Muscle of leg (tissue), 11 donors: ENCODE results near the gene ZKSCAN1. TPM values are rescaled to one million over a fixed set of nuclear protein-coding genes. Genes with fewer than 3 reads are reported as not detected.
"Not testable (repeated sequence)": the region's sequence is repeated elsewhere in the genome, so short reads cannot be mapped to it uniquely, and the experiment has no call there.

ENCODE experiments used
- DNase-seq: peaks from one replicate; pipeline ENCODE4 v3.0.0; 2013
- H3K27ac ChIP-seq: one replicate; pipeline ENCODE4 v1.5.1; 2013; ENCODE audit warnings: mild to moderate bottlenecking, low read length, control low read depth
- H3K27me3 ChIP-seq: one replicate; pipeline ENCODE4 v1.6.1; 2013; ENCODE audit warnings: low read length; ENCODE audit not compliant: control insufficient read depth, insufficient read depth
- H3K36me3 ChIP-seq: one replicate; pipeline ENCODE4 v1.6.1; 2013; ENCODE audit warnings: low read length; ENCODE audit not compliant: control insufficient read depth, insufficient read depth
- H3K4me1 ChIP-seq: one replicate; pipeline ENCODE4 v1.6.1; 2013; ENCODE audit warnings: low read length; ENCODE audit not compliant: control insufficient read depth, insufficient read depth
- H3K4me3 ChIP-seq: one replicate; pipeline ENCODE4 v1.5.1; 2013; ENCODE audit warnings: low read length, control low read depth
- H3K9me3 ChIP-seq: replicated peaks from 2 replicates; pipeline ENCODE4 v1.6.1; 2013; ENCODE audit warnings: low read depth, low read length; ENCODE audit not compliant: control insufficient read depth
- WGBS: methylation state at CpG from one replicate; pipeline ENCODE4 v1.1.5; 2013; ENCODE audit warnings: missing lambda C conversion rate; ENCODE audit not compliant: insufficient coverage; 5-methylcytosine and 5-hydroxymethylcytosine counted together
- polyA plus RNA-seq, 8 donors: library from polyadenylated mRNA; unstranded; fragments of 120-200 nt; gene quantifications; one replicate each; pipeline versions ENCODE4 v1.2.1 to v1.2.3, GENCODE V29; 2013; ENCODE audit warnings: inconsistent platforms in 1 of 8, low replicate concordance in 1 of 8; ENCODE audit not compliant: insufficient read length in 8 of 8, insufficient read depth in 1 of 8
- total RNA-seq: library from RNA; stranded (reverse); fragments of 120-200 nt; gene quantifications from one replicate; pipeline ENCODE4 v1.2.4, GENCODE V29; 2013

Gene ZKSCAN1
- total and polyA plus RNA-seq, 9 donors, result 20.6 to 48.2 (median 28.0) TPM

DNA sequence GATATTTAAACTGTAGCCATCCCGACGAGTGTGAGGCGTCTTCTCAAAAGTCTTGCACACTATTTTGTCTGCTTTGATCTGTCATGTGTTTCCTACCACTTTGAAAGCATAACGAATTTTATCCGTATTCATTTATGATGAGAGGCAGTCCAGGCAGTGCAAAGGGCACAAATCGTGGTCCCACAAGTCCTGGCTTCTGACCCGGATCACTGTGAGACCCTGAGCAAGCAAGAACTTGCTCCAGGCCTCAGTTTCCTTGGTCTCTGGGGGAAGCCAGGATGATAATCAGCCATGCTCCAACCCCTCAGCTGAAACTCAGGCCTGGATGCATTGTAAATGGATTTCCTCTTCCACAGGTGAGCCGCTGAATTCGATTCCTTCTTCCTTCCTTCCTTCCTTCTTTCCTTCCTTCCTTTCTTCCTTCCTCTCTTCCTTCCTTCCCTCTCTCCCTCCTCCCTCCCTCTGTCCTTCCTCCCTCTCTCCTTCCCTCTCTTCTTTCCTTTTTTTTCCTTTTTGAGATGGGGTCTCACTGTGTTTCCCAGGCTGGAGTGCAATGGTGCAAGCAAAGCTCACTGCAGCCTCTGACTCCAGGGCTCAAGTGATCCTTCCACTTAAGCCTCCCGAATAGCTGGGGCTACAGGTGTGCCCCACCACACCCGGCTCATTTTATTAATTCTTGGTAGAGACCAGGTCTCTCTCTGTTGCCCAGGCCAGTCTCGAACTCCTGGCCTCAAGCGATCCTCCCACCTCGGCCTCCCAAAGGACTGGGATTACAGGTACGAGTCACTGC is 18.4 kb upstream of the ZKSCAN1 start:
- Histone ChIP-seq H3K4me1 (peaks cover 10% of the 10 kb centered on the region), H3K9me3 (no peaks in the 10 kb centered on the region), H3K27ac (peak overlapping the region; percentile 88), H3K27me3 (no peaks in the 10 kb centered on the region), H3K36me3 (no peaks in the 10 kb centered on the region), H3K4me3 (peak overlapping the region; percentile 72)
- DNase-seq, result no peak
- WGBS, result 73% methylated on average over 14 of the region's 15 CpGs

DNA sequence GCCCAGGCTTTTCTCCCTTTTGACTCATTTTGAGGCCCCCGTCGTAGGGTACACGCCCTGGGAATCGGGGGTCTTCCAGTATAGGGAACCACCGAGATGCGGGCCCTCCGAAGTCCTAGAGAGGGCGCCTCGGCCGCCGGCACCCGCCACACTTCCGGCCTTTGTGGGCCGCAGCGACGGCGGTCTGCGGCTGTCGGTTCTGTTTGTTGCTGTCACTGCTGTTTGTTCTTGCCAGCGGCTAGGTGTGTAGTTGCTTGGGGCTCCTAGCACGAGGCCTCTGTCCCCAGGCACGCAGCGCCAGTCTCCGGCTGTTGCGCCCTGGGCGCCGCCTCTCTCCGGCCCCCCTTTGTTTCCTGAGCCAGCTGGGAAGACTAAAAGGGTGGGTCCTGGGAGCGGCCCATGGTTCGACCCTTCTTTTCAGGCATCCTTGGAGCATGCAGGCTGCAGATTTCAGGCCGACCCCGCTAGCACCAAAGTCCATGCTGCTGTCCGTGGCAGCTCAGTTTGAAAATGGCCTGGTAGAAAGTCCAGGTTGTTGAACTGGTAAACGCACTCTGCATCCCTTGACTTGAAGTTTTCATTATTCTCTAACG is 17.8 kb upstream of the ZKSCAN1 start:
- no peaks in the 10 kb centered on the region for H3K27me3 ChIP-seq
- H3K36me3 ChIP-seq, result no peaks in the 10 kb centered on the region
- peak; percentile 65 for DNase-seq
- H3K4me1 ChIP-seq, result peaks cover 10% of the 10 kb centered on the region
- H3K9me3 ChIP-seq, result no peaks in the 10 kb centered on the region
- H3K27ac ChIP-seq, result peak overlapping the region; percentile 88
- WGBS, result under 1% methylated on average over 32 of the region's 35 CpGs
- peak overlapping the region; percentile 72 for H3K4me3 ChIP-seq

DNA sequence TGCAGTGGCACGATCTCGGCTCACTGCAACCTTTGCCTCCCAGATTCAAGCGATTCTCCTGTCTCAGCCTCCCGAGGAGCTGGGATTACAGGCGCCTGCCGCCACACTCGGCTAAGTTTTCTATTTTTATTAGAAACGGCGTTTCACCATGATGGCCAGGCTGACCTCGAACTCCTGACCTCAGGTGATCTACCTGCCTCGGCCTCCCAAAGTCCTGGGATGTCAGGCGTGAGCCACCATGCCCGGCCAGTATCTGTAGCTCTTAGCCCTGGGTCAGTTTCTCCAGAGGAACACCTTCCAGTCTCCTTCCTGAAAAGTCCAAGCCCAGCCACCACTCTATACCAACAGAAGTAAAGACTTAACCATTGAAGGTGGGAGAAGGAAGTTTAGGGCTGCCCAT is 15.2 kb upstream of the ZKSCAN1 start:
- no peak for DNase-seq

DNA sequence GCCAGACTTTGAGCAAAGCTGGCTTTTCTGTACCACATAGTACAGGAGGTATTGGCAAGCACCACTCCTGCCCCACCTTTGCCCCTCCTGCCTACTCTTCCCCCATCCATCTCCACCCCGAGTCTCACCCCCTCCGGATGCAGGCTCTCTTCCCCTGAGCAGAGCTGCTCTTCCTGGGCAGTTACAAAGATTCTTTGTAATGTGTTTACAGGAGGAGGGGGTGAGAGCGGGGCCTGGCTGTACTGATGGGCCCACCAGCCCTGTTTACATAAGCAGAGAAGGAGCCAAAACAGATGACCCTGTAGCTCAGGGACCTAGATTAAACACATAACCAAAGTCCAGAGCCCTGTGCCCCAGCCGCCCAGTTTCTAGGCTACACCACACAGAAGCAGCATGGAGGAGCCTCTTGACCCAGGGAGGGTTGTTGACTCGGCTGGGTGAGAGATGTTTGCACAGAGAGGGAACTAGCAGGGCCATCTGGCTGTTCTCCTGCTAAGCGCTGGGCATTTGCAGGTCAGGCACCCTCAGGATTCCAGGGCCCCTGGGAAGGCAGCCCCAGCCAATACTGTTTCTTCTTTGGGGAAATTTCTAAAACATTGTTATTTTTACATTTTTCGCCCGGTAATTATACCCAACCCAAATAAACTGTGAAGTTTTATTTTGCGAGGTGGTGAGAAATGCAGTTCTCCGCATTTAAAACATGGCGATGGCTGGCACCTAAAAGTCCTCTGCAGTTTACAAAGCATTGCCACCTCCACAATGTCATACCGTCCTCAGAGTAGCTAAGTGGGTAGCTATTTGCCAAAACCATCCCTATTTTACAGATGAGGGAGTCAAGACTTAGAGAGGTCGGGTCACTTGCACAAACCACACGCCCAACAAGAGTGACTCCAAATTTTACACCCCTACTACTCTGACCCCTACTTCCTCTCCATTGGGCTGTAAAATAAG is 11.4 kb upstream of the ZKSCAN1 start:
- H3K27ac ChIP-seq, result no peak overlapping the region
- H3K4me1 ChIP-seq, result no peaks in the 10 kb centered on the region
- WGBS, result 17% methylated on average over 2 of the region's 14 CpGs
- no peak overlapping the region for H3K4me3 ChIP-seq
- H3K27me3 ChIP-seq, result no peaks in the 10 kb centered on the region
- no peak for DNase-seq
- H3K9me3 ChIP-seq, result no peaks in the 10 kb centered on the region
- no peaks in the 10 kb centered on the region for H3K36me3 ChIP-seq

More for the DNA sequence above, 15.2 kb upstream of the ZKSCAN1 start:
- Histone ChIP-seq H3K9me3 (no peaks in the 10 kb centered on the region), H3K4me1 (peaks cover 10% of the 10 kb centered on the region), H3K4me3 (no peak overlapping the region), H3K27ac (no peak overlapping the region), H3K27me3 (no peaks in the 10 kb centered on the region), H3K36me3 (no peaks in the 10 kb centered on the region)
- 93% methylated on average over 13 of the region's 13 CpGs for WGBS

DNA sequence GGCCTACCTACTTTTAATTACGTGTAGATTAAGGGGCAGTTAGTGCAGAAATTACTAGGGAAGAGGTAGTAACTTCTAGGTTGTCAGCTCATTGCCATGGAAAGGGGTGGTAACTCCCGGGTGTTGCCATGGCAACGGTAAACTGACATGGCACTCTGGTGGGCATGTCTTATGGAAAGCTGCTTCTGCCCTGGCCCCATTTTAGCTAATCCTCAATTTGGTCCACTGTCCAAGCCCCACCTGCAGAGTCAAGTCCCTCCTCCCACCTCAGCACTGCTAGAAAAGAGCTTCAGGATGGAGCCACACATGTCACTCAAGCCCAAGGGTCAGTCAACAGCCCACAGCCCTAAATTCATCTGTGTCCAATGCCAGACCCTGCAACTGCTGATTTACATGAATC is 7.5 kb upstream of the ZKSCAN1 start:
- Histone ChIP-seq H3K27me3 (no peaks in the 10 kb centered on the region), H3K27ac (no peak overlapping the region), H3K4me3 (no peak overlapping the region), H3K36me3 (no peaks in the 10 kb centered on the region), H3K9me3 (no peaks in the 10 kb centered on the region), H3K4me1 (no peaks in the 10 kb centered on the region)
- WGBS, result 90% methylated on average over 2 of the region's 3 CpGs
- no peak for DNase-seq

DNA sequence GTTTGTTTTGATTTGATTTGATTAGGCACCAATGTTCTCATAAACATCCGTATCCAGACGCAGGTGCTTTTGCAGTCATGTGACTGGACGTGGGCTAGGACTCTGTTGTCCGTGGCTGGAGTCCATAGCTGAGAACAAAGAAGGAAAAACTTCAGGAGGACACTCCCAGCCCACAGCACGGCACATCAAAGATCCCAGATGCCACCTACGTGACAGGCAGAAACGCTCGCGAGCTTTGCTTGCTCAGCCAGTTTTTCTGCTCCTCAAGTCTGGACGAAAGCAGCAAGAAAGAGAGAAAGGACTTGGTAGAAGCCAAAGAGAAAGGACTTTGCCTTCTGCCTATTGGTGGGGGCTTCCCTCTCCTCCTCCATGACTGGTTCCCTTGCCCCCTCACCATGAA is 6.9 kb upstream of the ZKSCAN1 start:
- no peaks in the 10 kb centered on the region for H3K27me3 ChIP-seq
- DNase-seq, result no peak
- H3K9me3 ChIP-seq, result no peaks in the 10 kb centered on the region
- no peak overlapping the region for H3K4me3 ChIP-seq
- H3K27ac ChIP-seq, result no peak overlapping the region
- H3K36me3 ChIP-seq, result no peaks in the 10 kb centered on the region
- 53% methylated on average over 6 of the region's 10 CpGs for WGBS
- H3K4me1 ChIP-seq, result no peaks in the 10 kb centered on the region

DNA sequence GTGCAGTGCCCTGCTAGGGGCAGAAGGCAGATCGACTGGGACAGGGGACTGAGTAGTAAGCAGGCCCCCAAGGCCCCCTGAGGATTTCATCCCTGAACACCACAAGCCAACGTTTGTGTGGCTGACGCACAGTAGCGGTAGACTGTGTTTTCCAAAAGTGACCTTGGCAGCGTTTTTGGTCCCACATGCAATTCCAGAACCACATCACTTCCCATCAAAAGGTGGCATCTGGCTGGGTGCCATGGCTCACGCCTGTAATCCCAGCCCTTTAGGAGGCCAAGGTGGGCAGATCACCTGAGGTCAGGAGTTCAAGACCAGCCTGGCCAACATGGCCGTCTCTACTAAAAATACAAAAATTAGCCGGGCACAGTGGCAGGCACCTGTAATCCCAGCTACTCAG is 5.4 kb upstream of the ZKSCAN1 start:
- not testable (repeated sequence) for H3K4me1 ChIP-seq, DNase-seq, H3K9me3 ChIP-seq, H3K36me3 ChIP-seq, H3K27ac ChIP-seq, H3K4me3 ChIP-seq, H3K27me3 ChIP-seq
- WGBS, result 85% methylated on average over 8 of the region's 8 CpGs

DNA sequence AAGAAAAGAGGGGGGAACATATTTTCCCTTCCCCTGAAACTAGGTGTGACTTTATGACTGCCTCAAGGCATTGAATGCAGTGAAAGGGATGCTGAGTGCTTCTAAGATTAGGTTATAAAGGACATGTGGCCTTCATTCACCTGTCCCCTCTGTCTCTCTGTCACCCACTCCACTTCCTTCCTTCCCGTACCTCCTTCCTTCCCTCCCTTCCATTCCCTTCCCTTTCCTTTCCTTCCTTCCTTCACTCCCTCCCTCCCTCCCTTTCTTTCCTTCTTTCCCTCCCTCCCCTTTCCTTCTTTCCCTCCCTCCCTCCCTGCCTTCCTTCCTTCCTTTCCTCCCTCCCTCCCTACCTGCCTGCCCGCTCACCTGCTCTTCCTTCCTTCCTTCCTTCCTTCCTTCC is 4.5 kb upstream of the ZKSCAN1 start:
- 51% methylated on average over 2 of the region's 2 CpGs for WGBS
- DNase-seq, result no peak
- no peaks in the 10 kb centered on the region for H3K27me3 ChIP-seq

DNA sequence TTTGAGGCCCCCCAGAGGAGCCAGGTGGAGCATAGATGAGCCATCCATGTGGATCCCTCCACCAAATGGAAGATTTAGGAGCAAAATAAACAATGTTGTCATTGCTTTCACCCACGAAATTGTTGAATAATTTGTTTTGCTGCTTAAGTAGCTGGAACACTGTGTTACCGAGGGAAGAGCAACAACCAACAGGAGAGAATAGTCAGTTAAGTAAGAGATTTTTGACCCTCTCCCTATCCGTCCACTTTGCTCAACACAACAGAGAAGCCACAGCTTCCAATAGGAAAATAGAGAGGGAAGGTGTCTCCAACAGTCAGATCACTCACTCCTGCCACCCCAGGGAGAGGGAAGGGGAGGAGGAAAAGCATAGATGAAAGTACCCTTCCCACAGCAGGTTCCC is 3.9 kb upstream of the ZKSCAN1 start:
- H3K4me1 ChIP-seq, result peaks cover 6% of the 10 kb centered on the region

More for the DNA sequence above, 4.5 kb upstream of the ZKSCAN1 start:
- H3K4me3 ChIP-seq, result no peak overlapping the region
- no peaks in the 10 kb centered on the region for H3K9me3 ChIP-seq
- no peak overlapping the region for H3K27ac ChIP-seq
- H3K36me3 ChIP-seq, result no peaks in the 10 kb centered on the region
- peaks cover 2% of the 10 kb centered on the region for H3K4me1 ChIP-seq

More for the DNA sequence above, 3.9 kb upstream of the ZKSCAN1 start:
- DNase-seq, result no peak
- no CpG with 5 or more reads among the region's 3 CpGs for WGBS
- Histone ChIP-seq H3K9me3 (no peaks in the 10 kb centered on the region), H3K27ac (no peak overlapping the region), H3K4me3 (no peak overlapping the region), H3K36me3 (no peaks in the 10 kb centered on the region), H3K27me3 (no peaks in the 10 kb centered on the region)
